Measurements from ENCODE around the gene LMX1B. TPM values are rescaled to one million over a fixed set of nuclear protein-coding genes. Genes with fewer than 3 reads are reported as not detected.

LMX1B gene
- total and polyA plus RNA-seq, 2 donors (not counting 3 experiments of a cell fraction or from before 2014, with no cell fraction given) = not detected

GRCh38 chr9:126650404-126651341 is 36.9 kb downstream of the LMX1B start:
- TF ChIP-seq CTCF (IDR thresholded peaks at IDR 0.05; ENCODE audit: extremely low read depth in 1 of 2, insufficient read depth in 1 of 2, low read depth in 1 of 2, low read length in 2 of 2) (no peak), POLR2A (IDR thresholded peaks at IDR 0.05; ENCODE audit: low read depth, low read length) (no peak)
- Histone ChIP-seq H3K27ac (ENCODE audit: insufficient read depth, low read depth, low read length) (no peak overlapping the region), H3K4me1 (ENCODE audit: control insufficient read depth, extremely low read depth, insufficient read depth, low read length) (no peaks in the 10 kb centered on the region), H3K27me3 (ENCODE audit: control insufficient read depth in 2 of 2, insufficient read depth in 2 of 2, low read length in 2 of 2) (peaks cover 43 to 49% of the 10 kb centered on the region in 2 experiments), H3K79me2 (ENCODE audit: control insufficient read depth, insufficient read depth, low read length) (no peaks in the 10 kb centered on the region), H2AFZ (ENCODE audit: low read depth, low read length) (no peak overlapping the region), H3K9ac (replicated peaks; ENCODE audit: extremely low read depth, insufficient read depth, low read length) (no peak overlapping the region), H3K9me1 (replicated peaks; ENCODE audit: control insufficient read depth, extremely low read depth, insufficient read depth, low read length) (no peaks in the 10 kb centered on the region), H3K4me2 (ENCODE audit: insufficient read depth, low read length) (no peak overlapping the region), H4K20me1 (replicated peaks; ENCODE audit: control insufficient read depth, extremely low read depth, insufficient read depth, low read length) (no peaks in the 10 kb centered on the region), H3K36me3 (ENCODE audit: control insufficient read depth in 2 of 2, extremely low read depth in 1 of 2, insufficient read depth in 2 of 2, low read length in 2 of 2) (no peaks in the 10 kb centered on the region), H3K9me3 (replicated peaks; ENCODE audit: control insufficient read depth, insufficient read depth, low read length) (no peaks in the 10 kb centered on the region), H3K4me3 (replicated peaks in 1 of 3; ENCODE audit: insufficient read depth in 1 of 3, low read depth in 1 of 3, low read length in 3 of 3) (no peak overlapping the region)
- intact Hi-C loops (cut with micrococcal nuclease) (no loop called here), dilution Hi-C loops (cut with MboI; ENCODE audit: extremely low pct_ligation_motif_present, low sequenced_read_pairs) (no loop called here)
- ChIA-PET CTCF (interaction anchor here (0.6 to 1.3 kb wide), 3 partner anchors 8 to 209 kb away, joined by 3 to 4 read pairs (median 3); no protein-coding TSS in a partner anchor), POLR2A (no interaction called here)
- FAIRE-seq (no peak), DNase-seq (ENCODE audit: low read depth, low spot score) (no peak)
- BruUV-seq (replicated peaks) = no TSS peak

GRCh38 chr9:126652140-126652582 is 38.4 kb downstream of the LMX1B start:
- H3K27ac ChIP-seq (ENCODE audit: insufficient read depth, low read depth, low read length) = no peak overlapping the region
- H3K36me3 ChIP-seq (ENCODE audit: control insufficient read depth in 2 of 2, extremely low read depth in 1 of 2, insufficient read depth in 2 of 2, low read length in 2 of 2) = no peaks in the 10 kb centered on the region
- H3K27me3 ChIP-seq (ENCODE audit: control insufficient read depth in 2 of 2, insufficient read depth in 2 of 2, low read length in 2 of 2) = peaks cover 43 to 44% of the 10 kb centered on the region in 2 experiments
- no peaks in the 10 kb centered on the region for H3K79me2 ChIP-seq (ENCODE audit: control insufficient read depth, insufficient read depth, low read length)
- no peak overlapping the region for H3K4me3 ChIP-seq (replicated peaks in 1 of 3; ENCODE audit: insufficient read depth in 1 of 3, low read depth in 1 of 3, low read length in 3 of 3)
- no peaks in the 10 kb centered on the region for H3K9me3 ChIP-seq (replicated peaks; ENCODE audit: control insufficient read depth, insufficient read depth, low read length)
- intact Hi-C loops (cut with micrococcal nuclease) = no loop called here
- no peaks in the 10 kb centered on the region for H4K20me1 ChIP-seq (replicated peaks; ENCODE audit: control insufficient read depth, extremely low read depth, insufficient read depth, low read length)
- DNase-seq (ENCODE audit: low read depth, low spot score) = no peak
- BruUV-seq (replicated peaks) = no TSS peak
- dilution Hi-C loops (cut with MboI; ENCODE audit: extremely low pct_ligation_motif_present, low sequenced_read_pairs) = no loop called here
- CTCF ChIA-PET = interaction anchor here (1.9 kb wide), 1 partner anchor 130 kb away, joined by 4 read pairs; no protein-coding TSS in a partner anchor
- TF ChIP-seq GATA2 (IDR thresholded peaks at IDR 0.05; ENCODE audit: insufficient read depth, insufficient read length, low read depth, low read length) (no peak), EZH2 (IDR thresholded peaks at IDR 0.05; ENCODE audit: borderline replicate concordance, low read depth, low read length, severe bottlenecking) (peak; percentile 51), JUN (IDR thresholded peaks at IDR 0.05; ENCODE audit: borderline replicate concordance, insufficient read depth, insufficient read length, low read depth) (no peak)
- no peaks in the 10 kb centered on the region for H3K4me1 ChIP-seq (ENCODE audit: control insufficient read depth, extremely low read depth, insufficient read depth, low read length)
- no peak for FAIRE-seq
- no peak overlapping the region for H3K4me2 ChIP-seq (ENCODE audit: insufficient read depth, low read length)
- no peak overlapping the region for H2AFZ ChIP-seq (ENCODE audit: low read depth, low read length)
- POLR2A ChIA-PET = no interaction called here
- no peak overlapping the region for H3K9ac ChIP-seq (replicated peaks; ENCODE audit: extremely low read depth, insufficient read depth, low read length)
- H3K9me1 ChIP-seq (replicated peaks; ENCODE audit: control insufficient read depth, extremely low read depth, insufficient read depth, low read length) = no peaks in the 10 kb centered on the region

All from endothelial cell of umbilical vein (primary cell).